ENCODE measurements around the gene MAP3K5. TPM values are rescaled to one million over a fixed set of nuclear protein-coding genes. Genes with fewer than 3 reads are reported as not detected.
A peak's percentile ranks its signal among the peaks of the same experiment; 100 is the strongest.

MAP3K5 gene
- total and polyA plus RNA-seq, 9 of the 15 experiments (the other 6 are each of a cell fraction or from before 2014, with no cell fraction given): 2.2 to 13.0 (median 9.9) TPM

- TF ChIP-seq SMAD4 (CRISPR knock-in tag; conservative IDR thresholded peaks at IDR 0.05): peak; percentile 87; the same call in 1 of the 2 replicates
- TF ChIP-seq ZBTB11 (CRISPR knock-in tag; IDR thresholded peaks at IDR 0.05): peak in 1 of 3 experiments; percentile 28; a peak in 1 of 6 replicates
- TF ChIP-seq ETS2 (tag; IDR thresholded peaks at IDR 0.05; ENCODE audit: borderline replicate concordance, poor library complexity, severe bottlenecking): no peak
- TF ChIP-seq GABPA (tag; conservative IDR thresholded peaks at IDR 0.05; ENCODE audit: low read depth): peak; percentile 33; the same call in 1 of the 2 replicates
- TF ChIP-seq ZBTB33 (CRISPR knock-in tag; IDR thresholded peaks at IDR 0.05): peak; percentile 48; the same call in 1 of the 2 replicates
- no peak for TF ChIP-seq ZNF764 (CRISPR knock-in tag; IDR thresholded peaks at IDR 0.05; ENCODE audit: low read depth)
Measured at GRCh38 chr6:136566007-136566487, 226.2 kb downstream of the MAP3K5 start (continued).
